ENCODE data around the gene HTT.

- TF ChIP-seq CTCF (IDR thresholded peaks at IDR 0.05) (peak in 1 of 4 donors; percentile 3), POLR2A (IDR thresholded peaks at IDR 0.05) (no peak)
Observed at GRCh38 chr4:3291411-3291968, 217.0 kb downstream of the HTT start.
